ENCODE data around the gene PRR15L.
A peak's percentile ranks its signal among the peaks of the same experiment; 100 is the strongest.

DNA sequence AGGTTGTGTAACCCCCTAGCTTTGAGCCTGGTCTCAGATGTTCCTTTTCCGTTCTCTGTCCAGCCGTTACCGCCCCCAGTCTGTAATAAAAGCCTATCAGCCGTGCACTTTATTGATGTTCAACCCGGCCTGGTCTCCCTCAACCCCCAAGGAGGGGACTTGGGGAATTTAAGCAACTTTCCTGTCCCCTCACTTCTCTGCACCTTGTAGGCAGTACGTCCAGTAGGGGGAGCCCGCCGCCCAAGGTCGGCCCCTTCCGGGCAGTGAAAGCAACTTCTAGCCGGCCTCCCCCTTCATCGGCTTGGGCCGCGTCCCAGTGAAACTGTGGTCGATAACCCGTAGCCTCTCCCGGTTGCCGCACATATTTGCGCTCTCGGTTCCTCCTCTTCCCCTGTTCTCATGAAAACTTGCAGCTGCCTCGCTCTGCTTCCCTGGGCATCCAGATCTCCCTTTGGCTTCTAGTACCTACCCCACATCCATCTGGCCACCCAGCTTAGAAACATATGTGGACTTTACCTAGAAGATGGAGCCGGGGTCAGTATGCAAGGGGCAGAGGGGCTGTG, 8.4 kb downstream of the PRR15L start:
- TF ChIP-seq, protein P1, sequence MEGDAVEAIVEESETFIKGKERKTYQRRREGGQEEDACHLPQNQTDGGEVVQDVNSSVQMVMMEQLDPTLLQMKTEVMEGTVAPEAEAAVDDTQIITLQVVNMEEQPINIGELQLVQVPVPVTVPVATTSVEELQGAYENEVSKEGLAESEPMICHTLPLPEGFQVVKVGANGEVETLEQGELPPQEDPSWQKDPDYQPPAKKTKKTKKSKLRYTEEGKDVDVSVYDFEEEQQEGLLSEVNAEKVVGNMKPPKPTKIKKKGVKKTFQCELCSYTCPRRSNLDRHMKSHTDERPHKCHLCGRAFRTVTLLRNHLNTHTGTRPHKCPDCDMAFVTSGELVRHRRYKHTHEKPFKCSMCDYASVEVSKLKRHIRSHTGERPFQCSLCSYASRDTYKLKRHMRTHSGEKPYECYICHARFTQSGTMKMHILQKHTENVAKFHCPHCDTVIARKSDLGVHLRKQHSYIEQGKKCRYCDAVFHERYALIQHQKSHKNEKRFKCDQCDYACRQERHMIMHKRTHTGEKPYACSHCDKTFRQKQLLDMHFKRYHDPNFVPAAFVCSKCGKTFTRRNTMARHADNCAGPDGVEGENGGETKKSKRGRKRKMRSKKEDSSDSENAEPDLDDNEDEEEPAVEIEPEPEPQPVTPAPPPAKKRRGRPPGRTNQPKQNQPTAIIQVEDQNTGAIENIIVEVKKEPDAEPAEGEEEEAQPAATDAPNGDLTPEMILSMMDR (IDR thresholded peaks at IDR 0.05; ENCODE audit: low read depth, low read length) = peak; percentile 90
- no peak for TF ChIP-seq EZH2phosphoT487 (IDR thresholded peaks at IDR 0.05; ENCODE audit: low read depth)
